GM19324 (cell line): Measurements from ENCODE around the gene SLC6A13.
"Not testable (repeated sequence)": the region's sequence is repeated elsewhere in the genome, so short reads cannot be mapped to it uniquely, and the experiment has no call there.

Source experiments
- ATAC-seq: cut with Tn5 transposase; IDR thresholded peaks from one replicate; pipeline ENCODE4 v1.9.1; 2021; ENCODE audit warnings: mild to moderate bottlenecking, moderate library complexity; ENCODE audit not compliant: unreplicated experiment, low FRiP score

Gene SLC6A13

DNA sequence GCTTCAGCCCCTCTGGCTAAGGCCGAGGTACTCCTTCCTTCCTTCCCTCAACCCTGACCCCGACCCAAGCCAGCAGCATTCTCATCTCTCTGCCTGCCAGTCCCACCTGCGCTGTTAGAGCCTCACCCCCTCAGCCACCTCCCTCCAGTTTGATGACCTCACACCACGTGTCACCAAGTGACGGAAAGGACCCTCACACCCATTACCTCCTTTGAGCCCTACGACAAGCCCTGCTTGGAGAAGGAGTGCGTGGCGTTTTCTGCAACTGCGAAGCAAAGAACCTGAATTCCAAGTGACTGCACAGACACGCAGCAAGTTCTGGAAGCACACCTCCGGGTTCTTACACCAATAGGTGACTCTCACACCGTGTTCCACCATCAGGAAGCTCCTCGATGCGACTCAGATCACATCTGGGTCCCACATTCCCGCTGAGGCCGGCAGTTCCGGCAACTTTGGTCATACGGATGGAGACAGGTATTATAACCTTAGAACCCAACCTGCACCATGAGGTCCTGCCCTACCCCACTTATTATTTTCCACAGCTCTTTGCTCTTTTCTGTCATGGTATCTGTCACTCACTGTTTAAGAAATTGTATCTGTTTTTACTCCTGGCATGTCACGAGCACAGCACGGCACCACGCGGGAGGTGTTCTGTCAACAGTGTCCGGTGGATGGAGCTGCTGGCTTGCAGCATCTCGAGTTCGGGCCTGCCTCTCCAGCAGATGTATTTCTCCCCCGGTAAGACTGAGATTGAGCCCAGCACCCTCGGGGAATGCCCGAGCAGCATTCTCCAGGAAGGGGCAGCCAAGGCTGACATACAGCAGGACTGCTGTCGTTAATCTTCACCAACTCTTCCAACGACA, 43.7 kb downstream of the SLC6A13 start:
- no peak for ATAC-seq

- no peak for ATAC-seq
Observed at GRCh38 chr12:218221-218620, 44.4 kb downstream of the SLC6A13 start.

DNA sequence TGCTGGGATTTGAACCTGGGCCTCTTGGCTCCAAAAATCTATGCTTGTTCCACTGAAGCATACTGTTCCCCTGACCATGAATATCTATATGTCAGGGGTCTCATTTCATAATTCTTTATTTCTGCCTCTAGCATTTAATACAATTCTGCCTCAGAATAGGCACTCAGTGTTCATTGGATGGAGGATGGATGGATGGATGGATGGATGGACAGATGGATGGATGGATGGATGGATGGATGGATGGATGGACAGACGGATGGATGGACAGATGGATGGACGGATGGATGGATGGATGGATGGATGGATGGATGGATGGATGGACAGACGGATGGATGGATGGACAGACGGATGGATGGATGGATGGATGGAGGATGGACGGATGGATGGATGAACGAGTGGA, 45.6 kb downstream of the SLC6A13 start:
- not testable (repeated sequence) for ATAC-seq

GRCh38 chr12:215116-215515, 47.5 kb downstream of the SLC6A13 start:
- ATAC-seq: no peak

- no peak for ATAC-seq
Observed at GRCh38 chr12:214003-214741, 48.5 kb downstream of the SLC6A13 start, which contains the start of gene SLC6A12. Gene SLC6A12, minus strand, starts transcription at chr12:214157. Its CDS starts 4,171 bp downstream, at chr12:209986.

DNA sequence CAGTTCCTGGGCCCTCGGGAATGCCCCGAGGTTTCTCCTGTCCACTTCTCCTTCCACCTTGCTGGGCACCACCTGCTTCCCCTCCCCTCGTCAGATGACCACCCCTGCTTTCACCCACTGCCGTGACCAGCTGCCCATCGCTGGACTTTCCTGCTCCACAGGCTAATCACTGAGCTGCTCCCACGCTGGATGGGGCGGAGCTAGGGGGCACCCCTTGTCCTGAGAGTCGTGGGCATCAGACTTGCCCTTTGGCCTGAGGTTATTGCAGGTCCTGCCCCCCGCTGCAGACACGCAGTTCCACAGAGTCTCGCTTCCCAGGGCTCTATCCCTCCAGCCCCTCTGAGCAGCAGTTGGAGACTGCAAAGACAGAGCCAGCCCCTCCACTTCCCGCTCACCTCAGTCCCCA, 49.1 kb downstream of the SLC6A13 start:
- no peak for ATAC-seq

DNA sequence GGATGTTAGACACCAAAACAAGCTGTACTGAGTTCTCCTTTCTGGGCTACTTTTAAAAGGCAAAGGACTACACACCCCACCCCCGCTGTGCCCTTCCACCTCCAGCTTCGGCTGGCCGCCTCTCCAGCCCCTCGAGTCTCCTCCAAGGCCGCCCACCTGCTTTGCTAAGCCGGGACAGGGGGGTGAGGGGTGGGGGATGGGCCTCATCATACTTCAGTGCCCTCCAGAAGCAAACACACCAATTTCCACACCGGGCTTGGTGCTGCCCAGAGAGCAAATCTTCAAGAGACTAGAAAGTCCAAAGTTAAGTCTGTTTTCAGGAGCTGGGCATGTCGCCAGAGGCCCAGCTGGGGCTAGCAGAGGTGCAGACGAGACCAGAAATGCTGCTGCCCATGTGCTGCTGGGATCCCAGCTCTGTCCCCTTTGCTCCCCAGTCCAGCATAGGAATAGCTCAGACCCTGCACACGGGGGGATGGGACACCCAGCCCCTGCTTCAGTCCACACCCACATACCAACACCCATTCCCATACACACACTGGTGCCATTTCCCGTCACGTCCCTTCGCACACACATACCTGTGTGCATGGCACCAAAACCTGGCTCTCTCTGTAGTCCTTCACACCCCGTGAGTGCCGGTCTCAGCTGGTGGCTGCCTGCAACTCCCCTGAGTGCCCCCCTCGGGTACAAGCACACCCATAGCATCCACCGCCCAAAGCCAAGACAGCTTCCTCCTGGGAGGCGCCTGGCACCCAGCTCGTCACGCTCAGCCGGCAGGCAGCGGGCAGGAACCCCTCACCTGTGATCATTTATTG, 49.7 kb downstream of the SLC6A13 start:
- no peak for ATAC-seq

- ATAC-seq: no peak
Observed at GRCh38 chr12:212415-212714, 50.3 kb downstream of the SLC6A13 start.

GRCh38 chr12:211639-212414, 50.8 kb downstream of the SLC6A13 start:
- no peak for ATAC-seq

DNA sequence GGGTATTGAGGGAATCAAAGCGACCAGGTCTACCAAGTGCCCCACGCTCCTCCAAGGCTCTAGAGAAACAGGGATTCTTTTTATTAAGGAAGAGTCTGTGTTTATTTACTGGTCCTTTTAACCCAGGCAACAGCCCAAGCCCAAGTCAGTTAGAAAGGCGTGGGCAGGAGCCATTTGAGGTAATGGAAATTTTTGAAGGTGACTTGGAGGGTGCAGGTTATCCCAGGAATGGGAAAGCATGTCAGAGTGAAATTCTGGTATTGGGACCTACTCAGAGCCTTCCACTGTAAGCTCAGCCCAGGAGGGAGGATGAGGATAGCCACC, 51.5 kb downstream of the SLC6A13 start:
- ATAC-seq: no peak

GRCh38 chr12:210277-211141, 52.1 kb downstream of the SLC6A13 start:
- no peak for ATAC-seq

DNA sequence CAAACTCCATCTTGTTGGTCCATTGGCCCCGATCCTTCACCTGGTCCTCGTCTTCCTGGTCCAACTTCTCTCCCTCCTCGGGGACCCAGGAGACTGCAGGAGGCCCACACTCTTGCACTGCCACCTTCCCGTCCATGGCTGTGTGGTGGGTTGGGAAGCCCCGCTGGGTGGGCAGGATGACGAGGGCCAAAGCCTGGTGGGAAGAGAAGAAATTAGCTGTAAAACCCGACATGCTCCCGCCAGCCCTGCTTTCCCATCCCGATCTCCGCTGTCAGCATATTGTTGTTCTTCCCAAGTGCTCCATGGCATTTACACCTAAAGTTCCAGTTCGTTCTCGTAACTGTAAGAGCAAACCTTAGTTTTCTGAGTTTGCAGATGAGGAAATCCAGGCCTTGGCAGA, 52.8 kb downstream of the SLC6A13 start:
- ATAC-seq: no peak

- ATAC-seq: no peak
Observed at GRCh38 chr12:209246-209645, 53.4 kb downstream of the SLC6A13 start.

DNA sequence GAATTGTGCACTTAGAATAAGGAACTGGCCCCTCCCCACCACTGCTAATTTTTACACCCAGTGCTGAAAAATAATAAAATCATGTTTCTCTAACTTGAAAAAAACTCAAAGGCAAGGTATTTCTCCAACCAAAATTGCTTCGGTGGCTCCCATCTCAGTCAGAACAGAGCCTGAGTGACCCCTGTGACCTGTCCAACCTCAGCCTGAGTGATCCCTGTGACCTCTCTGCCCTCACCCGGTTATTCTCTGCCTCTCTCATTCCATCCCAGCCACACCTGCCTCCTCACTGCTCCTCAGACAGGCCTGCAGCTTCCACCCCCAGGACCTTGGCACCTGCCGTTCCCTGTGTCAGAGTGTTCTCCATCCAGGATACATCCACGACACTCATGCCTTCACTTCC, 53.8 kb downstream of the SLC6A13 start:
- ATAC-seq: no peak

DNA sequence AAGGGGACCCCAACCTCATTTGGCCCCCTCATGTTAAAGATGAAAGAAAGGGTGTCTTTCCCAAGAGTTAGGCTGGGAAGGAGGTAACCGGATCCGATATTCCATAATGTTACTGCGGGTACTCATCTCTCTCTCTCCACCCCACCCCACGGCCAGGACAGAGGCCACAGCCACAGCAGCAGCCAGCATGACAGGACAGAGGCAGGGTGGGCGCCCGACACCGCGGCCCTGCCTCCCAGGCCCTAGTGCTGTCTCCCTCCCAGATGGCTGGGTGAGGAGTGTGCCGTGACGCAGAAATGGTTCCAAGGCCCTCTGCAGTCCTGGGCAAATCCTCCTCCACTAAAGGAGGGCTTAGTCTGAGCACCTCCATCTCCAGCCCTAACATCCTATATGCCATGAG, 54.8 kb downstream of the SLC6A13 start:
- ATAC-seq: no peak

DNA sequence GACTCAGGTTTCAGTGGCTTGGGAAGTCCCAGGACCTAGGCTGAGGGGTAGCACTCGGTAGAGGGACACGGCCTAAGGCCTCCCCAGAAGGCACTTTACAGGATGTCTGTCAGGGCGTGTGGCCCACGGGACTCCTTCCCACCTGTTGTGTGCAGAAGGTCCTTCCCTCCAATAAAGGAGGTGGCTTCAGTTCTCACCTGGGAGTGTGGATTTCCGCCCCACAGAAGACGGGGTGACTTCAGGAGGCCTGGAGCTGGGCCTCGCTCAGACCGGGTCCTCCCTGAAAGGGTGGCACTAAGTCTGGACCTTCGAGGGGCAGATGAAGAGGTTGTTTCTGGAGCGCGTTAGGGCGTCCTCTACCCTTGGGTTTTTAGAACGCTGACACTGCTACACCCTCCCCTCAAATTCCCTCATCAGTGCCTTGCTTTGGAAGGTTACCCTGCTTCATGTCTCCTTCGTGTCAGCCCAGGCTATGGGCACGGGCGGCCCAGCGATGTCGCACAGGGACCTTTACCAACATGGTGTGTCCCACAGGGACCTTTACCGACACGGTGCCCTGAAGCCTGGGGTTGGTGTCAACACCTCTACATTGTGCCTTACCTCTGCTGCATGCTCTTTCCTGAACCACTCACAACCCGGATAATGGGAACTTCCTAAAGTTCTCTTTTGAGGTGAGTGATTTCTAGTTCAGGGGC, 55.7 kb downstream of the SLC6A13 start:
- no peak for ATAC-seq

GRCh38 chr12:205026-205425, 57.6 kb downstream of the SLC6A13 start:
- ATAC-seq: no peak

DNA sequence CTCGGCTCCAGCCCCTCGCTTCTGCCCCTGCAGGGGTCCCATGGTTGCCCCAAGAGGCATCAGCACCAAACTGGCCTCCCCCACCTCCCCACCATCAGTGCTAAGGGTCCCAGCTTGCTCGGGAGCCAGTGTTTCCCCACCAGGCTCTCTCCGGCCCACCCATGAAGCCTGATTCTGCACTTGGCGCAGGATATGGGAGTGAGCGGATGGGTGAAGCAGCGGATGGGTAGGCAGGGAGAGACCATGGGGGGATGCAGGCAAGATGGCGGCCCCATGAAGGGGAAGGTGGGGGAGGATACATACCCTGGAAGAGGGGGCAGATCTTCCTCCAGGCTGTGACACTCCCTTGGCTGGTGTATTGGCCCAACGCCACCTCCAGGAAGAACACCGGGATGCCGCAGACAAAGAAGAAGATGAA, 58.4 kb downstream of the SLC6A13 start:
- ATAC-seq: no peak
